ENCODE measurements around the gene NRBF2.

- TF ChIP-seq CTCF (IDR thresholded peaks at IDR 0.05; ENCODE audit: low read depth, low read length) (no peak), EZH2phosphoT487 (IDR thresholded peaks at IDR 0.05; ENCODE audit: low read depth) (no peak)
Observed at GRCh38 chr10:63094881-63095280, 38.2 kb upstream of the NRBF2 start.
